COLO668 (cell line): ENCODE data around the gene LY6G5C.

ENCODE experiments used
- DNase-seq: peaks from one replicate; lab custom pipeline; 2025; ENCODE audit not compliant: unreplicated experiment; lab: John Stamatoyannopoulos, UW

The LY6G5C gene

DNA sequence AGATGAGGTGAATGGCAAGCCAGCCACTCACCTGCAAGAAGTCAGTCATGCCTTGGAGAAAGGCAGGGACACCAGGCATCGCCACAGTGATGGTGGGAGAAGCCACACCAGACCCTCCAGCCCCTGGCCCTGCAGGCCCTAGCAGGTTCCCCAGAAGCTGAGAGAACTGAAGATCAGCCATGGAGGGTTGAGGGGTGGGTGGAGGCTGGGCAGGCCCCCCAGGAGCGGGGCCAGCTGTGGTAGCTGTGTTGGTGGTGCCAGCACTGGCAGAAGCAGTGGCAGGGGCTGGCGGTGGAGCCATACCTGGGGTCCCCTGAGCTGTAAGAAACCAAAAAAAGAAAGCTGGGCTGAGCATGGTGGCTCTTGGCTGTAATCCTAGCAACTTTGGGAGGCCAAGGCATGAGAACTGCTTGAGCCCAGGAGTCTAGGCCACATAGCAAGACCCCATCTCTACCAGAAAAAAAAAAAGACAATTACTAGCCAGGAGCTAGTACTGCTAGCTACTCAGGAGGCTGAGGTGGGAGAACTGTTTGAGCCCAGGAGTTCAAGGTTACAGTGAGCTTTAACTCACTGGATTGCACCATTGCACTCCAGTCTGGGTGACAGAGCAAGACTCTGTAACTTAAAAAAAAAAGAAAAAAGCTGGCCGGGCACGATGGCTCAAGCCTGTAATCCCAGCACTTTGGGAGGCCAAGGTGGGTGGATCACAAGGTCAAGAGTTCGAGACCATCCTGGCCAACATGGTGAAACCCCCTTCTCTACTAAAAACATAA, 37.9 kb downstream of the LY6G5C start:
- no peak for DNase-seq

DNA sequence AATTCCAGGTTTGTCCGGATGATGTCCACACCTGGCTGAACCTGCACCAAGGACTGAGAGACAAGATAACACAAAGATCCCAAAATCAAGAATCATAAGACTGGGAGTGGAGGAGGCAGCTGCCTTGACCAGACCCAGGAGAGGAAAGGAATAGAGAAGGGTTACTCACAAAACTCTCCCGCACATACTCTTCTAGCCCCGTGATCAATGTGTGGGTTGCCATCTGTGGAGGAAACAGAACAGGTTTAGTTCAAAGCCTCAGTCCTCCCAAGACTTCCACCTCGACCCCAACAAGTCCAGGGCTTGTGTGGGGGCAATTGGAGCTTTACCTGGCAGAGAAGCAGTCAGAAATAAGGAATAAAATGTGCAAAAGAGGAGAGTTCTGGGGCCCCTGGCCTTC, 39.5 kb downstream of the LY6G5C start:
- DNase-seq, result no peak

DNA sequence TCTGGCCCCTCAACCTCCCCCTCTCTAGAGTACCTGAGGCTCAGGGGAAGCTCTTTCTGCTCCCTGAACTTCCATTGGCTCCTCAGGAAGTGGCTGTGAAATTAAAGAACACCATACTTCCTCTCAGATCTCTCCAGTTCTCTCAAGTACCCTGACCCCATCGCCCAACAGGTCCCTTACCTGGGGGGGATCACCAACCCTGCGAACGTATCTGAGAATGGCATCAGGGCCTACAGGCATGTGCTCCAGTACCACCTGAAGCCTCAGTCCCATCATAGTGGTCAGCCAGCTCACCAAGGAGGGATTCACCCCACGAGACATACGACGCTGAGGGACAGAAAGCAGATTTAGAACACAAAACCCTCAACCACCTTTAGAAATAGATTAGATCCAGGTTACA, 40.3 kb downstream of the LY6G5C start:
- no peak for DNase-seq

DNA sequence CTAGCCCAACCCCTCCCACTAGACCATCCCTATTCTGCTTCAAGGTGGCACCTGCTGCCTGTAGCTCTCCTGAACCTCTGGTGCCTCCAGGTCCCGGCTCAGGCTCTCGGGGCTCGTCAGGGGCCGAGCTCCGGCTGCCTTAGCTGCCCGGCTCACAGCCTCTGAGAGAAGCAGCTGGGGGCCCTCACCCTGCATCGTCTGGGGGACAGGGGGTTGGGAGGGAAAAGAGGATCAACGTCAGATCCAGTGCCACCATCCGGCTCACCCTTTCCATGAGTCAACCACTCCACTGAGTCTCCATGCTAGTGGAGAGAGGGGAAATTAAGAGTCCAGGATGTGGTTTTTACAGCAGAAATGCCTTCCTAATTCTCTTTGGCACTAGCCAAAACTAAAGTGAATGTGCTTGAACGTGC, 41.4 kb downstream of the LY6G5C start:
- DNase-seq, result no peak

DNA sequence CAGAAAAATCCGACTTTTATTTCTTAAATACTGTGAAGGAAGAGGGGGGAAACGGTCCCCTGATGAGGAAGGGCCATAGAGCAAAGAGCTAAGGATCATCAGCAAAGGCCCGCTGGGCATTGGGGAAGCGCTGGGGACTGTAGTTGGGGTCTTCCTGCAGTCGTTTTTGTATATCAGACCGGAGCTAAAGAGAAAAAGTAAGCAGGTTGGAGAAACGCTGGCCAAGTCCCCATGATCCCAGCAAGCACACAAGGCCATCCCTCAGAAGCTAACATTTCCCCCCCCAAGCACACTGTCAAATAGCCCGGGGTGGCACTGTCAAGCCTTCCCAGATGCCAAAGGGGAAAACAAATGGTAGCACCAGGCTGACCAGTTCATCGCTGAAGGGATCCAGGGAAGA, 41.8 kb downstream of the LY6G5C start:
- DNase-seq, result no peak

DNA sequence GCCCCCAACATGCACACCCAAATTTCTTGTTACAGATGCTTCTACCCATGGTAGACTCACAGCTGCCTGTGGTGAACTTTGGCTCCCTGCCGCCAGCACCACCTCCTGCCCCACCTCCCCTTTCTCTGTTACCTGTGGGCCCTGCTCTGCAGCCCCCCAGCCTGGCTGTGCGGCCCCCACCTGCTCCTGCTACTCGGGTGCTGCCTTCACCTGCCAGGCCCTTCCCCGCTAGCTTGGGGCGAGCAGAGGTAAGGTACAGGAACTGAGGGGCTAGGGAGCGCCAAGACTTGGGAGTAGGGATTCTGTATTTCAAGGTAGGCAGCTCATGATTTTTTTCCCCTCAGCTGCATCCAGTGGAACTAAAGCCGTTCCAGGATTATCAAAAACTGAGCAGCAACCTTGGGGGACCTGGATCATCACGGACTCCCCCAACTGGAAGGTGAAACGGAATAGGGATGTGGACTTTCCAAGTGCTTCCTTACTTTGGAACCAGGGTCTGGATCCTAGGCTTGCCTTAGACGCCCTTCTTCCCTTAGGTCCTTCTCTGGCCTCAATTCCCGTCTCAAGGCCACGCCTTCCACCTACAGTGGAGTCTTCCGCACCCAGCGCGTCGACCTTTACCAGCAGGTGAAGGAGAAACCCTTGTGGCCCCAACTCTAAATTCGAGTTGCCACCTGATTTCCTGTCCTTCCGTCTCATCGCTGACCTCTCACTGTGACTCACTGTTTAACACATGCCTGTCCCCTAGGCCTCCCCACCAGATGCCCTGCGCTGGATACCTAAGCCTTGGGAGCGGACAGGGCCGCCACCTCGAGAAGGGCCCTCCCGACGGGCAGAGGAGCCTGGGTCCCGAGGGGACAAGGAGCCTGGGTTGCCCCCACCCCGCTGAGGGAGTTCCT, 43.9 kb downstream of the LY6G5C start:
- DNase-seq, result no peak

DNA sequence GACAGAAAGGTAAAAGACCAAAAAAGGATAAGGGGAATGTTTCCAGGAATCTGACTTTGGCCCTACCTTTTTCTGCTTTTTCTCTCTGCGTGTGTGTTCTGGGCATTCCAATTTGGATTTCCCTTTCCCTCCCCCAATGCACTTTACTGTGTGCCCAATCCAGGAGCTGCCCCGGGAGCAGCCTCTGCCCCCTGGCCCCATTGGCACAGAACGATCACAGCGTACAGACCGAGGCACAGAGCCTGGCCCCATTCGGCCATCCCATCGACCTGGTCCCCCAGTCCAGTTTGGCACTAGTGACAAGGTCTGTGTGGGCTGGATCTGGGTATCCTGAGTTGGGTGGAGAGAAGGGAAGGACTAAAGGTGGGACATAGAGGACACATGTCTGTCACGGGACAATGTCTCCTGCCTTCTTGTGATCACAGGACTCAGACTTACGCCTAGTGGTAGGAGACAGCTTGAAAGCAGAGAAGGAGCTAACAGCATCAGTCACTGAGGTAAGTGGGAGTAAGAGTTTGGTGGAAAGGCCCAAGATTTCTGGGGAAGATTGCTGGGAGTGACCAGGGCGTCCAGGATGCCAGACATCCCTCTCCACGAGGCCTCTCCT, 45.8 kb downstream of the LY6G5C start:
- no peak for DNase-seq

DNA sequence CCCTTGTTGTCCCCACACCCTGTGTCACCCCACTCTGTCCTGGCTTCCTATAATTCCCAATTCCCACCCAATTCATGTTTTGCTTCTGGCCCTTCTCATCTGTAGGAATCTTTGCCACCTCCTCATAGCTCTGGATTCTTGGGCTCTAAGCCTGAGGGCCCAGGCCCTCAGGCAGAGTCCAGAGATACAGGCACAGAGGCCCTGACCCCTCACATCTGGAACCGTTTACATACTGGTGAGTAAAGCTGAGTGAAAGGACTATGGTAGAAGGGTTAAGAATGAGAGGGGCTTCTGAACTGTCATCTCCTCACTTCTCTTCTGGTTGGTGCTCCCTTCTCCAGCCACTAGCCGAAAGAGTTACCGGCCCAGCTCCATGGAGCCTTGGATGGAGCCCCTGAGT, 46.7 kb downstream of the LY6G5C start:
- no peak for DNase-seq

DNA sequence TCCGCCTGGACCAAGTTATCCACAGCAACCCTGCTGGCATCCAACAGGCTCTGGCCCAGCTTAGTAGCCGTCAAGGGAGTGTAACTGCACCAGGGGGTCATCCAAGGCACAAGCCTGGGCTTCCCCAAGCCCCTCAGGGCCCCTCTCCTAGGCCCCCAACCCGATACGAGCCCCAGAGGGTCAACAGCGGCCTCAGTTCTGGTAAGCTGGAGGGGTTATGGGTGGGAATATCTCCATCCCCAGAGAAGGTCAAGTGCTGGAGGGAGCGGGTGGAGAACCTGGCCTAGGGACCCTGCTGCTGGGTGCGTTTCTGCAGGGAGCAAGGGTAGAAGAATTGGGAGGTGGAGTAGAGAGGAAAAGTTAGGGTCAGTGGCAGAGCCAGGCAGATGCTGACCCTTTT, 47.4 kb downstream of the LY6G5C start:
- no peak for DNase-seq

DNA sequence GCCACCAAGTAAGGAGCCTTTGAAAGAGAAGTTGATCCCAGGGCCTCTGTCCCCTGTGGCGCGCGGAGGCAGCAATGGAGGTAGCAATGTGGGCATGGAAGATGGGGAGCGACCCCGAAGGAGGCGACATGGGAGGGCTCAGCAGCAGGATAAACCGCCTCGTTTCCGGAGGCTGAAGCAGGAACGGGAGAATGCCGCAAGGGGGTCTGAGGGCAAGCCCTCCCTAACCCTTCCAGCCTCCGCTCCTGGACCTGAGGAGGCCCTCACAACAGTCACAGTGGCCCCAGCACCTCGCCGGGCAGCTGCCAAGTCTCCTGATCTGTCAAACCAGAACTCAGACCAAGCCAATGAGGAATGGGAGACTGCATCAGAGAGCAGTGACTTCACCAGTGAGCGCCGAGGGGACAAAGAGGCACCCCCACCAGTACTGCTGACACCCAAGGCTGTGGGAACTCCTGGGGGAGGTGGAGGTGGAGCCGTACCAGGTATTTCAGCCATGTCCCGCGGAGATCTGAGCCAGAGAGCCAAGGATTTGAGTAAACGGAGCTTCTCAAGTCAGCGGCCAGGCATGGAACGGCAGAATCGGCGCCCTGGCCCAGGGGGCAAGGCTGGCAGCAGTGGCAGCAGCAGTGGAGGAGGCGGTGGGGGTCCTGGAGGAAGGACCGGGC, 48.5 kb downstream of the LY6G5C start:
- DNase-seq, result no peak

DNA sequence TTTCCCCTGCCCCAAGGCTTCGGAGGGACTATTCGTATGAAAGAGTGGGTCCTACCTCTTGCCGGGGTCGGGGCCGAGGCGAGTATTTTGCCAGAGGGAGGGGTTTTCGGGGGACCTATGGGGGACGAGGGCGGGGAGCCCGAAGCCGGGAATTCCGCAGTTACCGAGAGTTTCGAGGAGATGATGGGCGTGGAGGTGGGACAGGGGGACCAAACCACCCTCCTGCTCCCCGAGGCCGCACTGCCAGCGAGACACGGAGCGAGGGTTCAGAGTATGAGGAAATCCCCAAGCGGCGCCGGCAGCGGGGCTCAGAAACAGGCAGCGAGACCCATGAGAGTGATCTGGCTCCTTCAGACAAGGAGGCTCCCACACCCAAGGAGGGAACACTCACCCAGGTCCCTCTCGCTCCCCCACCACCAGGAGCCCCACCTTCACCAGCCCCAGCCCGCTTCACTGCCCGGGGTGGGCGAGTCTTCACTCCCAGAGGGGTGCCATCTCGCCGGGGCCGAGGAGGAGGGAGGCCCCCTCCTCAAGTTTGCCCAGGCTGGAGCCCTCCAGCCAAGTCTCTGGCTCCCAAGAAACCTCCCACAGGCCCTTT, 49.1 kb downstream of the LY6G5C start:
- DNase-seq, result no peak

DNA sequence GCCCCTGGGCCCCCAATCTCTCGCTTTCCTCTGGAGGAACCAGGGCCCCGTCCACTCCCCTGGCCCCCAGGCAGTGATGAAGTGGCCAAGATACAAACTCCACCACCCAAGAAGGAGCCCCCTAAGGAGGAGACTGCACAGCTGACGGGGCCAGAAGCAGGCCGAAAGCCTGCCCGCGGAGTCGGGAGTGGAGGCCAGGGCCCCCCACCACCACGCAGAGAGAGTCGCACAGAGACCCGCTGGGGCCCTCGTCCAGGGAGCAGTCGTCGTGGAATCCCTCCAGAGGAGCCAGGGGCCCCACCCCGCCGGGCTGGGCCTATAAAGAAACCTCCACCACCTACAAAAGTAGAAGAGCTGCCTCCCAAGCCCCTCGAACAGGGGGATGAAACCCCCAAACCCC, 49.7 kb downstream of the LY6G5C start:
- DNase-seq, result no peak

DNA sequence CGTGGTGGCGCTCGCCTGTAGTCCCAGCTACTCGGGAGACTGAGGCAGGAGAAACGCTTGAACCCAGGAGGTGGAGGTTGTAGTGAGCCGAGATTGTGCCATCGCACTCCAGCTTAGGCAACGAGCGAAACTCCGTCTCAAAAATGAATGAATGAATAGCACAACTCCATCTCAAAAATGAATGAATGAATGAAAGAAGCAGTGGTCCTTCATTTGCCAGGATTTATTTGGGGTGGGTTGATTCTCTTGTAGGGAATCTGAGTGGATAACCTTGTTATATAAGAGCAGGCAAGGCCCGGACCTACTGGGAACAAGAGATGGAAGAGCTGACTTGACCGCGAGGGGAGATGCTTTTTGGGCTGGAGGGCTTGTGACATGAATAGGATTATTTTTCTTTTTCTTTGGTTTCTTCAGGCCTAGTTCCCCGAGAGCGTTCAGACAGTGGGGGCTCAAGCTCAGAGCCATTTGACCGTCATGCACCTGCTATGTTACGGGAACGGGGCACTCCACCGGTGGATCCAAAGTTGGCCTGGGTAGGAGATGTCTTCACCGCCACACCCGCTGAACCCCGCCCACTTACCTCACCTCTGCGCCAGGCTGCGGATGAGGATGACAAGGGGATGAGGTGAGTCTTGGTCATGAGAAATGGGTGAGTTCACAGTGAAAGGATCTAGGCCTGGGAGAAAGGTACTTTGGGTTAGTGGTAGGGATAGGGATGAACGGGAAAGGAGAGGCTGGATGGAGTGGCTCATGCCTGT, 50.5 kb downstream of the LY6G5C start:
- DNase-seq, result no peak

DNA sequence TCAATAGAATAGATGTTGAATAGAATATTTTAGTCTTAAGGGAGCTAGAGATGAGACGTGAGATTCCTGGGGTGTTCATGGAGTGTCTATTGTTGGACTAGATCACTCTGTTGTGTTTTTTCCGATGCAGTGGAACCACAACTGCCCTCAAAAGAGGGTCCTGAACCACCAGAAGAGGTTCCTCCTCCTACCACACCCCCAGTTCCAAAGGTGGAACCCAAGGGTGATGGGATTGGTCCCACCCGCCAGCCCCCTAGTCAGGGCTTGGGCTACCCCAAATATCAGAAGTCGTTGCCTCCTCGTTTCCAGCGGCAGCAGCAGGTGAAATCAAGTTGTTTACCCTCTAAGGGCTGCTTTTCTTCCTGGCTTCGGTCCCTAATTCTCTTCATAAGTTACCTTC, 51.9 kb downstream of the LY6G5C start:
- DNase-seq, result no peak

DNA sequence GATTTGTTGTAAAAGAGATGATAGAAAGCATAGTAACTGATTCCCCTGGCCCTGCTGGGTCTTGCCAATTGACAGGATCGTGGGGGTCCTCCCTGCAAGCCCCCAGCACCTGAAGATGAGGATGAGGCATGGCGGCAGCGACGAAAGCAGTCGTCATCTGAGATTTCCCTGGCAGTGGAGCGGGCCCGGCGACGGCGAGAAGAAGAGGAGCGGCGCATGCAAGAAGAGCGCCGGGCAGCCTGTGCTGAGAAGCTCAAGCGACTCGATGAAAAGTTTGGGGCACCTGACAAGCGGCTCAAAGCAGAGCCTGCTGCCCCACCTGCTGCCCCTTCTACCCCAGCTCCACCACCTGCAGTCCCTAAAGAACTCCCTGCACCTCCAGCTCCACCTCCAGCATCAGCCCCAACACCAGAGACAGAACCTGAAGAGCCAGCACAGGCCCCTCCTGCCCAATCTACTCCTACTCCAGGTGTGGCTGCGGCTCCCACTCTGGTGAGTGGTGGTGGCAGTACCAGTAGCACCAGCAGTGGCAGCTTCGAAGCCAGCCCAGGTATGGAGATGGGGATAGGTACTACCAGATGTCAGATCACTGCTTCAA, 53.1 kb downstream of the LY6G5C start:
- no peak for DNase-seq

DNA sequence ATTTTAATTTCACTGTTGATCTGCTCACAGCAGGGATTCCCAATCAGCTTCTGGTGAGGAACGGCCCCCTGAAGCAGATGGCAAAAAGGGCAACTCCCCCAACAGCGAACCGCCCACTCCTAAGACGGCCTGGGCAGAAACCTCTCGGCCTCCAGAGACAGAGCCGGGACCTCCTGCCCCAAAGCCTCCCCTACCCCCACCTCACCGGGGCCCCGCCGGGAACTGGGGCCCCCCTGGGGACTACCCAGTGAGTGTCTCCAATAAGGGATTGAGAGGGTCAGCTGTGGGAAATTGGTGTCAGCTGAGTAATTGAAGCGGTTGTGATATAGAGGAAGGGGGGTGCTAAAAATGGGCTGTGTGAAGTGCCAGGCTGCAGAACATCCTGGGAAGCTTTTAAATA, 53.9 kb downstream of the LY6G5C start:
- DNase-seq, result no peak
